Glomerular endothelial cell (primary cell): ENCODE data around the gene FREM3. TPM values are rescaled to one million over a fixed set of nuclear protein-coding genes. Genes with fewer than 3 reads are reported as not detected.

Experiments
- DNase-seq: peaks from one replicate; pipeline ENCODE4 v3.0.0-alpha.2; 2011; ENCODE audit warnings: low read depth, low spot score; ENCODE audit errors: extremely low read depth
- total RNA-seq: library from RNA; depleted of rRNA; stranded (reverse); fragments of >200 nt; gene quantifications from 2 replicates; pipeline ENCODE4 v1.2.3, GENCODE V29; 2015

FREM3 gene
- total RNA-seq, 1 donor from 2014 or later: not detected

DNA sequence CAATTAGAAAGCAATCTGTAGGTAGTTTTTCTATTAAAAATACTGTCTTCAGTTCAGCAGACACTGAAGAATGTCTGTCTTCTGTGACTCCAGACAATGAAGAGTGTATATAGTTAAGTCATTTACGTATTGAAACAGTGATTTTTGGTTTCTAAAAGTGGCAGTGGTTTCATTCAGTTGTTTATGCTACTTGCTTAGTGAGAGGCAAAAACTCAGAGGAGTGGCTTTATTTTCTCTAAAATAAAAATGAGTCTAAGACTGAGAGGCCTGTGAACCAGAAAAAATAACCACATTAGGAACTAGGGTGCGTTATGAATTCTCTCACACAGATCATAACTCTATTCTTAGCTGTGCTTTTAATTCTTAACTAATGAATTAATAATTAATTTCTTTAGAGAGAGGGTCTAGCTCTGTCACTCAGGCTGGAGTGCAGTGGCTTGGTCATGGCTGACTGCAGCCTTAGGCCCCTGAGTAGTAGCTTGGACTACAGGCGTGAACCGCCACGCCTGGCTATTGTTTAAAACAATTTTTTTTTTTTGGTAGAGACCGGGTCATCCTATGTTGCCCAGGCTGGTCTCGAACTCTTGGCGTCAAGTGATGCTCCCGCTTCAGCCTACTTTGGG lies 31.4 kb downstream of the FREM3 start:
- no peak for DNase-seq

DNA sequence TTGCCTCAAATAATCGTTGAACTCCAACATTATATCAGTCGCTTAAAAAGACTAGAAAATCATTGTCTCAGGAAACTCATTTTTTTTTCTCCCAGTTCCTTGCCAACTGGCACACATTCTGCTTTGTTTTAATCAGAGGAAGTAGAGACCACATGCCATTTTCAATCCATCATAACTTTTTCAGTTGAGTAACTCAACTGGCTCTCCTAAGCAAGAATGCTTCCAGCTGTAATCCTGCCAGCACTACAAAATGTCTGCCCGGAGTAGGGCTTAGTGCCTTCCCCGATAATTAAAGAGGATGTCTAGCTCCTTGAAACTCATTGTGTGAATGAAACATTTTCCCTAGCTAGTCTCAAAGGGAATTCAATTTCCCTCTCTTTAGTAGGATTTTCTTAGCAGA lies 33.0 kb downstream of the FREM3 start:
- peak; percentile 69 for DNase-seq

DNA sequence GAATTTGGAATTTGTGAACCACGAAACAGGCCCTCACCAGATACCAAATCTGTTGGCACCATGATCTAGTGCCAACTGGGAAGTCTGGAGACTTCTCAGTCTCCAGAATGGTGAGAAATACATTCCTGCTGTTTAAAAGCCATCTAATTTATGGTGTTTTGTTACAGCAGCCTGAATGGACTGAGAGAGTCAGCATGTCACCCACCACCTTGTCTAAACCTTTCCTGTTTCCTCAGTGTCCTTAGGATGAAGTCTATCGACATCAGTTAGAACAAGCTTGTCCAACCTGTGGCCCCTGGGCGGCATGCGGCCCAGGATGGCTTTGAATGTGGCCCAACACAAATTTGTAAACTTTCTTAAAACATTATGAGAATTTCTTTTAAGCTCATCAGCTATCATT lies 42.1 kb downstream of the FREM3 start:
- DNase-seq: no peak

DNA sequence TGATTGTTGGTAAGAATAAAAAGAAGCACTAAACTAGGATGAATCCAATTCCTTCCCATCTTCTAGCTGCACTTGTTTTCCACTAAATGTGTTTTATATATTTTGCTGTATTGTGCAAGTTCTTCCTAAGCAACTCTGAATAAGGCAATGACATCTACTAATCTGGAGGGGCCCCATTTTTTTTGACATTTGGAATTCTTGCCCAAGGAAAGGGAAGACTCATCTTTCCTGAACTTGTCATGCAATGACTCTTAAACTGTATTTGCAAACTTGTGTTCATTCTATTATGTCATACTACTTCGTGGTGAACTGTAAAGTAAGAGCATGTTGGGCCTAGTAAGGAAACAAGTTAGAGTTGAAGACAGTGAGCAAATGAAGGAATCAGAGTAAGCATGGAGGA lies 45.9 kb downstream of the FREM3 start:
- DNase-seq: no peak

DNA sequence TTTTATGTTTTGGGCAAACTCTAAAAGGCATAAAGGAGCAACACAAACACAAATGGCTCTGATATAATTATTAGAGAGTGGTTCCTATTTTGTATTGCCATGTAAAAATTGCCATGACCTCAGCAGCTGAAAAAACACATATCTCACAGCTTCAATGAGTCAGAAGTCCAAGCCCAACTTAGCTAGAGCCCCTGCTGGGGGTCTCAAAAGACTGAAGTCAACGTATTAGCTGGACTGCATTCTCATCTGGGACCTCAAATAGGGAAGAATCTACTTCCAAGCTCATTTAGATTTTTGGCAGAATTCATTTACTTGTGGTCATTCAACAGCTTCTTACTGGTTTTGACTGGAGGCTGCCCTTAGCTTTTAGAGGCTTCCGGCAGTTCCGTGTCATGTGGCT lies 47.4 kb downstream of the FREM3 start:
- no peak for DNase-seq

DNA sequence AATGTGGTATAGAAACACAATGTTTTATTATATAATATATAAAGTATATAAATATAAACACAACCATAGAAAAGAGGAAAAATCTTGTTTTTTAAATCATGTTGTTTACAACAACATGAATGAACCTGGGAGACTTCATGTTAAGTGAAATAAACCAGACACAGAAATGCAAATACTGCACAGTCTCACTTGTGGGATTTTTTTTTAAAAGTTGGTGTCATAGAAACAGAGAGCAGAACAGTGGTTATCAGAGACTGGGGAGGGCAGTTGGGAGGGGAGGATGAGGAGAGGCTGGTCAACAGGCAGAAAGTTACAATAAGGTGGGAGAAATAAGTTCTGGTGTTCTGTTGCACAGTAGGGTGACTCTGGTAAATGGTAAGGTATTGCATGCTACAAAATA lies 57.1 kb downstream of the FREM3 start:
- DNase-seq: no peak

DNA sequence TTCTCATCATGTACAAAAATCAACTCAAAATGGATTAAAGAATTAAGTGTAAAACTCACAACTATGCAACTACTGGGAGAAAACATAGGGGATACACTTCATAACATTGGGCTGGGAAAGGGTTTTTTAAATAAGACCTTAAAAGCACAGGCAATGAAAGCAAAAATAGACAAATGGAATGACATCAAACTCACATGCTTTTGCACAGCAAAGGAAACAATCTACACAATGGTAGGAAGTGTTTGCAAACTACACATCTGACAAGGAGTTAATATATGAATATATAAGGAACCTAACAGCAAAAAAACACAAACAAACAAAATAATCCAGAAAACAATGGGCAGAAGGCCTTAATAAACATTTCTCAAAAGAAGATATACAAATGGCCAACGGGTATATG lies 57.9 kb downstream of the FREM3 start:
- DNase-seq: peak; percentile 10

DNA sequence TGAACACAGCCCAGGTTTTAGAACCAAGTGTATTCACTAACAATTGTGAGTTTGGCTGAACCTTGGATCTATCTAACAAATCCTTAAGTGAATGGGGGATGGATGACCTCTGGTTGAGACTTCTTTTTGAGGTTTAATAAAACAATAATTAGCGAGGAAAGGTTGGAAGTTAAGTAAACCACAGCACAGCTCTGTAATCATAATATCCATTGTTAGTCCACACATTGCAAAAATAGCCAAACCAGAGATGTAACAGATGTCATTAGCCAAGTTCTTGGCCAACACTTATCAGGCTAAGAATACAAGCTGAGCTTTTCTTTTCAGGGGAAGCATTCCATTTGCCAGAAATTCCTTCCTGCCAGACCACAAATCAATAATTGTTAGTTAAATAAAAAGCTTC lies 59.1 kb downstream of the FREM3 start:
- DNase-seq: no peak

DNA sequence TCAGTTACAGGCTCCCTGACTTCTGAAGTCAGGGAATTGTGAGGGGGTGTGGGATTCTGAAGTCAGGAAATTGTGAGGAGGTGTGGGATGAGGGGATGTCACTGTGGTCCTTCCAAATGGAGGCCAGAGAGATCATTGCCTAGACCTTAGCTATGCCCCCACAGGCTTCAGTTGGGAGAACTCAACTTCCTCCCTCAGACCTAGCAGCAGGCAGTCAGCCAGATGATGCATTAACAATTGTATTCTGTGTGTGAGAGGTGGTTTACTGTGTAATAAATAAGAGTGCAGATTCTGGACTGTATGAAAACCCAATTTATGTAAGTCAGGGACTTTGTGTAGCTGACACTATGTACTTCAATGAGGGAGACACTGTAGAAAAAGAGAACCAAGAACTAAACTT lies 65.7 kb downstream of the FREM3 start:
- DNase-seq: no peak

DNA sequence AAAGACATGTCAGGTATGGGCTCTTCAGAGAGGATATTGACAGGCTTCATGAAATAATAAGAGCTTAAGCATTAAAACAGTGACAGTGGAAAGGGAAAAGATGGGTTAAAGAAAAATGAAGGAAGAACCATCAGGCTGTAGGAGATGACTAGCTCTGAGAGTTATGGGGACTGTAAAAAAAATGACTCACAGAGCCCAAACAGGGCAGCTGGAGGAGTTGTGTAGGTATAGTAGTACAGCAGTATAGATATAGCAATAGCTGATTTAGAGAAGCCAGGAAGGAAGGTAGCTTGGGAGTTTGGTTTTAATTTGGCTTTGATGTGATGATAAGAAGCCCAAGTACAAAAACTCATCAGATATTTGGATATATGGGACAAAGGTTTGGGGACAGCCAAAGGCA lies 66.6 kb downstream of the FREM3 start:
- DNase-seq: no peak

DNA sequence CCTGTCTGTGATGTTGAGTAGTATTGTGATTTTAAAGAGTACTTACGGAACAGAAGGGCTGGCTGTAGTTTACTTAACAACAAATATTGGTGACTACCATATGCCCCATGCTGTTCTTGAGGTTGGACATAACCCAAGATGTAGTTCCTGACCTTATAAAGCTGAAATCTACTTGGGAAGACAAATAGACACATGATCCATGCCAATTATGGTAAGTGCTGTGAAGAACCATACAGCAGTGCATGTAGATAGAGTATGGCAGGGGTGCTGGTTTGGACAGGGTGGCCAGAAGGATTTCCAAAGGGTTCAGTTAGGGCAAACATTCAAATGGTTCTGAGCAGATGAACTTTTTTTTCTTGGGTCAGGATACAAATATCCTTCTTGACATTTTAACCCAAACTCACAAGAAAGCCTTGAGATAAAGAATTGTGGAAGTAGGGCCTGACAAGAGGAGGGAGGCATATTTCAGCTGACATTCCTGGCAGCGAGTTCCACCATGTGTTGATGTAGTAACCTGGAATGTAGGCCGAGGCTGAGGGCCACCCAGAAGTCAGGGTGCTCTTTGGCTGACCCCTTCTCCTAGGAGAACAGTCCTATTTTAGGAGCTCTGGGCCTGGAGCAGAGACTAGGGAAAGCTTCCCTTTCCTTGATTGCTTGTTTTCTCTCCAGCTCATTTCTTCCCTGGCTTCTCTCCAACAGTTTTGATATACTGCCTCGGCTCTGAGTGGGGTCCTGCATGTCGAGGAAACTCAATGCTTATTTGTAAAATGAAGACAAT lies 74.2 kb downstream of the FREM3 start:
- no peak for DNase-seq

DNA sequence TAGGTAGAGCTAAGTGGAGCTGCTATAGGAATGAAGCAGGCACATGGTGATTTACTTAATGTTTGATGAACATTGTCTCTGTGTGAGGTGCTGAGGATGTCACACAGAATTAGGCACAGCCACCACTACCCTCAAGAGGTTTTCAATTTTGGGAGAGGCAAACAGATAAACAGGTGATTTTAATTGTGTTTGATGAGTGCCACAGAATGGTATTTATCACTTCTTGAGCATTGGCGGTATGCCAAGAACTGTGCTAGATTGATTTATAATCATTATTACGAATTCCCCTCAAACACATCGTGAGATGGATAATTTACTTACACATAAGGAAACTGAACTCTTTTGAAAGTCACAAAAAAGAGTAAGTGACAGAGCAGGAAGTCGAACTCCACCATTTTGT lies 74.8 kb downstream of the FREM3 start:
- DNase-seq: no peak

DNA sequence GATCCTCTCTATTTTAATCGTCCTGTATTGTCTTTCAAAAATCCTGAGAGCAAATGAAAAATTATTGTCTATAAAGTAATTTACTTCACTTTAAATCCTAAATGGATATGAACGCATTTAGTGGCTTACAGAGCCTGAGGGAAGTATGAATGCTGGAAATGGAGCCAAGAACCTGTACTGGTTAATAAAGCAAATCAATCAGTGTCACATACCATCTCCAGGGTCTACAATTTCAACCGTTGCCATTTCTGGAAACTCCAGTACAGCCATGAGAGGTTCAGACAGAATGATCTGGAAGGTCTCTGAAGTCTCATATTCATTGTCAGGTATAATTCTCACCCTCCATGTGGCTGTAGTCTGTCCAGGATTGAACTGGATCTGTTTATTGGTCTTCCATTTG lies 76.6 kb downstream of the FREM3 start:
- no peak for DNase-seq

DNA sequence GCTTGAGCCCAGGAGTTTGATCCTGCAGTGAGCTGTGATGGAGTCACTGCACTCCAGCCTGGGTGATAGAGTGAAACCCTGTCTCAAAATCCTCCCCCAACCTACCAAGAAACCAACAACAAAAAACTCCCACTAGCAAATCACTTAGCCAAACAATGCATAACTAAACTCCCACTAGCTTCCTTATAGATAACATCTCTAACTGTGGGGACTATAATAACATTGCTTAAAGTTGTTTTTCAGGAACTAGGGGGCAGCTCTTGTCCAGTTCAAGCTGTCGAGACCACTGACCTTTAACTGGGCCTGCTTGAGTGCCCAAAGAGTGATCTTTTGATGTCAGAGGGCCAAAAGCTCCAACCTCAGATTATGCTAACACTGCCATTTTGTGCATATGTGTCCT lies 81.7 kb downstream of the FREM3 start:
- no peak for DNase-seq

DNA sequence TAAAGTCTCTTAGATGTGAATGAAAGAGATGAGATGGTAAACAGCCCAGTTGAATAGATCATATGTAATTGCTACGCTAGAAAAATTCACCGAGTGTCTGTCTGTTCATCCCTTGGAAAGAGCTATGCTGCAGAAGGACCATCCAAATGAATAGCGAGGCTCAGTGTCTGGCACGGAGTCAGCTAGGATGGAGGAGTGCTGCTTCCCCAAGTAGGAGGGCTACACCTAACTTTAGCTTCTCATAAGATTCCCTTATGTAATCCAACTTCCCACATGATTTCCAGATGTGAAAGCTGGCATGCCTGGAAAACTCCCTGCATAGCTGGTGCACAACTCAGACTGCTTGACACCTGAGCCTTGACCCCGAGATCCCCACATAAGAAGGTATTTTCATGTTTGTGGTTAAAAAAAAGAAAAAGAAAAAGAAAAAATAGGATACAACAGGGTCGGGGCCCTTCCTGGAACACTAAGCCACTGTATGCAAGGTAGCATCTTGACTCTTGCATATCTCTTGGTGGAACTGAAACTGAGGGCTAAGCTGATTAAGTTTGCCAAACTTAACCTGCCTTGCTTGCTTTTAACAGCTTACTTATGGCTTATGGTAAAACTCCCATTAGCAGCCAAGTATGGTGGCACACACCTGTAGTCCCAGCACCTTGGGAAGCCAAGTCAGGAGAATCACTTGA lies 82.3 kb downstream of the FREM3 start:
- no peak for DNase-seq

DNA sequence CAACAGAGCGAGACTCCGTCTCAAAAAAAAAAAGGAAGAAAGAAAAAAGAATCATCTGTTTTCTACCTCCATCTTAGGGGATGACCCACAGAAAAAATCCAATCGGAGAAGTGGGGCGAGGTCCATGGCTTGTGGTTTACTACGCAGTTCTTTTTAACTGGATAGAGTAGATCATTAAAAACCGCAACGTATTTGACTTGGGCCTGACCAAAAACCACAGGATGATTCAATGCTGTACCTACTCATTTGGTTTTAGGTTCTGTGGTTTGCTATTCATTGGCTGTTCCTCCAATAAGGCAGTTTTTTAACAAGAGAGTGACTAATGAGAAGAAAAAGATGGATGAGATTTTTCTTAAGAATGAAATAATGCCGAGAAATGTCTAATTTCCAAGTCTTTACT lies 83.7 kb downstream of the FREM3 start:
- DNase-seq: no peak

DNA sequence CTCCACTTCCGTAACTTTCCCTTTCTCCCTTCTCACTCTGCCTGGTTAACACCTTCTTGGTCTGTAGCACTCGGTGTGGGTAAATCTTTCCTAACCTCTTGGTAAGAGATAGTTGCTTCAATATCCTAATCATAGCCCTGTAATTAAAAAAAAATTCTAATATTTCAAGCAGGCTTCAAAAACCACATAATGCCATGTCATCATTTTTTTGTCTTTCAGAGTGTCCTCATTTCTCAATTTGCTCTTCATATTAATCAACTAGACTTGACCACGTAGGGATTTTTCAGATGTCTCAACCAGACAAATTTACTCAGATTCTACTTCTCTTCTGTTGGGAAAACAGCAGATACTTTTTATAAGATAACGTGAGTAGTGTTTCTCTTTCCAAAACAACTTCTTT lies 91.0 kb downstream of the FREM3 start:
- DNase-seq: no peak

DNA sequence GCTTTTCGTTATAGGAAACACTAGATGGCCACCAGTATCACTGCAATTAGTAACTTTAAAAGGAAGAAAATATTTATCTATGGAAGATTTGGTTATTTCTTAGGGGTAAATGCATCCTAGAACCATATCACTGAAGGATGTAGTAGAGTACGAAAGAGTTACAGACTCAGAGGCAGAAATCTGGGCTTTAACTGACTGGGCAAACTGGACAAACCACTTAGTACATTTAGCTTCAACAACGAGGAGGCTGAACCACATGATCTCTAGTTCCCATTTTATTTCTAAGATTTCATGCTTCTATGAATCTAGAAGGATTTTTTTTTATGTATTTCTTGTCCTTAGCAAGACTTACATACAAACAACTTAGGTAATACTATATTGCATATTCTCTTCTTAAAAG lies 94.0 kb downstream of the FREM3 start:
- DNase-seq: no peak

DNA sequence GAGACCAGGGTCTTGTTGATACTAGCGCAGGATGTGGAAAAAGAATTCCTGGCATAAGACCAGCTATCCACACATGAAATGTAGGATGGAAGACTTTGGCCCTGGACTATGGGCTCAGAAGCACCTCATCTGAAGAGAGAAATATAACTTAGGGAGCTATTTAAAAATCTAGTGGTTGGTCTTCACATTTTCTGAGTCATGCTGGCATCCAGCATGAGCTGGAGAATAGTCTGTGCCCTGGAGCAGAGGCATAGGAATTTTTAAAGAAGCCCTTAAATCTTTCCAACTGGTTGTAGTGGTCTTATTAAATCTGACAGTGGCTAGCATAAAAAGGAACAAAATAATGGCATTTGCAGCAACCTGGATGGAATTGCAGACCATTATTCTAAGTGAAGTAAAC lies 100.6 kb downstream of the FREM3 start:
- no peak for DNase-seq

DNA sequence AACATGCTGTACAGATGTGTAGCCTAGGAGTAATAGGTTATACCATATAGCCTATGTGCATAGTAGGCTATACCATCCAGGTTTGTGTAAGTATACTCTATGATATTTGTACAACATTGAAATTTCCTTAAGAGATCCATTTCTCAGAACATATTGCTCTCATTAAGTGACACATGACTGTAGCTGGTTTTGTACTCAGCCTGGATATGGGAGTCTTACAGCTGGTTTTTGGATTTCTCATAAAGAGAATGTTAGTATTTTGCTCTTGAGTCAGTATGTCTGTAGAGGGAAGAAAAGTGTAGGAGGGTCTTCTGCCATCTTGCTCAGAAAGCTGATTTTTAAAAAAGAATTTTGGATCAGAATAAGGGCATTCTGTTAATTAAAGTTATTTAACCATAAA lies 101.7 kb downstream of the FREM3 start:
- no peak for DNase-seq

DNA sequence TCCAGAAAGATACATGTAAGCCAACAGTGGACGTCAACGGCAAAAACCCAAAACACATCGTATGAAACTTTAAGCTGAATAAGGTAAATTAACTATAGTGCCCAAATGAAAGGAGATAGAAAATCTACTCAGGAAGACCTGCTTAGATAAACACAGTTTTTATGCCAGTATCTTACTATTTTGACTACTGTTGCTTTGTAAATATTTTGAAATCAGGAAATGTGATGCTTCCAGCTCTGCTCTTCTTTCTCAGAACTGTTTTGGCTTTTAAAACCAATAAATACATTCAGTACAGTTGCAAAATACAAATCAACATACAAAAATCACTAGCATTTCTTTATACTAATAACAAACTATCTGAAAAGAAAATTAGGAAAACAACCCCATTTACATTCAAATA lies 103.2 kb downstream of the FREM3 start:
- DNase-seq: no peak

DNA sequence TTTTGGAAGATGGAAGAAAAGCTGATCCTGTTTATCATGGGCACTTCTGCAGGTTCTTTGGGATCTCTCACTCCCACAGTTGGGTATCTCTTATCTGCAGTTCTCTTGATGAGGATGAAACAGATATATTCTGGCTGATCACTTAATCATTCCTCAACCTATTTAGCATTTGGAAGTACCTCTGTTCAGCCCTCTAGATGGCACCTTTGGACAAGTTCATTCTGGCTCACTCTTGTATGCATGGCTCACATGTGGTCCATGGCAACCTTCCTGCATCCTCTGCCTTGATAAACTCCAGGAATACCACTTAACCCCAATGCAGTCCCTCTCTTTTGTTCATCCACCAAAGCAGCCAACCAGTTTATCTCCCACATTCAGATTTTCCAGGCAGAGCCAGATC lies 112.8 kb downstream of the FREM3 start:
- no peak for DNase-seq
